ENCODE results near the gene MYO1F. TPM values are rescaled to one million over a fixed set of nuclear protein-coding genes. Genes with fewer than 3 reads are reported as not detected.
"Not testable (repeated sequence)": the region's sequence is repeated elsewhere in the genome, so short reads cannot be mapped to it uniquely, and the experiment has no call there.

Gene MYO1F
- total RNA-seq, 1 donor from 2014 or later = 0.05 TPM

GRCh38 chr19:8564866-8565265 lies 12.4 kb downstream of the MYO1F start:
- DNase-seq (ENCODE audit: low read depth) = not testable (repeated sequence)

GRCh38 chr19:8561075-8561764 lies 16.0 kb downstream of the MYO1F start:
- no peak for DNase-seq (ENCODE audit: low read depth)

GRCh38 chr19:8558325-8558724 lies 18.9 kb downstream of the MYO1F start:
- no peak for DNase-seq (ENCODE audit: low read depth)

- no peak for DNase-seq (ENCODE audit: low read depth)
Observed at GRCh38 chr19:8557642-8558238, 19.5 kb downstream of the MYO1F start.

GRCh38 chr19:8553729-8554128 lies 23.5 kb downstream of the MYO1F start:
- not testable (repeated sequence) for DNase-seq (ENCODE audit: low read depth)

- no peak for DNase-seq (ENCODE audit: low read depth)
Observed at GRCh38 chr19:8552810-8553209, 24.4 kb downstream of the MYO1F start.

GRCh38 chr19:8550070-8550469 lies 27.2 kb downstream of the MYO1F start:
- DNase-seq (ENCODE audit: low read depth) = no peak

GRCh38 chr19:8545743-8546142 lies 31.5 kb downstream of the MYO1F start:
- no peak for DNase-seq (ENCODE audit: low read depth)

GRCh38 chr19:8544168-8544567 lies 33.1 kb downstream of the MYO1F start:
- DNase-seq (ENCODE audit: low read depth) = no peak

GRCh38 chr19:8539621-8540149 lies 37.6 kb downstream of the MYO1F start:
- DNase-seq (ENCODE audit: low read depth) = no peak

GRCh38 chr19:8537099-8537498 lies 40.1 kb downstream of the MYO1F start:
- no peak for DNase-seq (ENCODE audit: low read depth)

- no peak for DNase-seq (ENCODE audit: low read depth)
Observed at GRCh38 chr19:8536282-8536681, 41.0 kb downstream of the MYO1F start.

- no peak for DNase-seq (ENCODE audit: low read depth)
Observed at GRCh38 chr19:8532225-8532624, 45.0 kb downstream of the MYO1F start.

- DNase-seq (ENCODE audit: low read depth) = no peak
Observed at GRCh38 chr19:8531470-8531869, 45.8 kb downstream of the MYO1F start.

- DNase-seq (ENCODE audit: low read depth) = no peak
Observed at GRCh38 chr19:8530061-8530679, 47.1 kb downstream of the MYO1F start.

- DNase-seq (ENCODE audit: low read depth) = no peak
Observed at GRCh38 chr19:8529369-8530006, 47.8 kb downstream of the MYO1F start.

- no peak for DNase-seq (ENCODE audit: low read depth)
Observed at GRCh38 chr19:8528500-8528899, 48.7 kb downstream of the MYO1F start.

- DNase-seq (ENCODE audit: low read depth) = peak; percentile 80
Observed at GRCh38 chr19:8526345-8527091, 50.7 kb downstream of the MYO1F start.

GRCh38 chr19:8525401-8525684 lies 51.9 kb downstream of the MYO1F start:
- no peak for DNase-seq (ENCODE audit: low read depth)

GRCh38 chr19:8519388-8519787 lies 57.9 kb downstream of the MYO1F start:
- DNase-seq (ENCODE audit: low read depth) = no peak

- no peak for DNase-seq (ENCODE audit: low read depth)
Observed at GRCh38 chr19:8518536-8518935, 58.7 kb downstream of the MYO1F start.
